GM10847 (cell line): ENCODE data around the gene TTC34.

Source experiments
- POLR2A ChIP-seq: IDR thresholded peaks from 2 replicates; pipeline ENCODE4 v1.6.1; 2011; ENCODE audit not compliant: insufficient read length; ENCODE audit errors: extremely low read depth

Gene TTC34

GRCh38 chr1:2639203-2639602 lies 162.3 kb downstream of the TTC34 start:
- TF ChIP-seq POLR2A: no peak

DNA sequence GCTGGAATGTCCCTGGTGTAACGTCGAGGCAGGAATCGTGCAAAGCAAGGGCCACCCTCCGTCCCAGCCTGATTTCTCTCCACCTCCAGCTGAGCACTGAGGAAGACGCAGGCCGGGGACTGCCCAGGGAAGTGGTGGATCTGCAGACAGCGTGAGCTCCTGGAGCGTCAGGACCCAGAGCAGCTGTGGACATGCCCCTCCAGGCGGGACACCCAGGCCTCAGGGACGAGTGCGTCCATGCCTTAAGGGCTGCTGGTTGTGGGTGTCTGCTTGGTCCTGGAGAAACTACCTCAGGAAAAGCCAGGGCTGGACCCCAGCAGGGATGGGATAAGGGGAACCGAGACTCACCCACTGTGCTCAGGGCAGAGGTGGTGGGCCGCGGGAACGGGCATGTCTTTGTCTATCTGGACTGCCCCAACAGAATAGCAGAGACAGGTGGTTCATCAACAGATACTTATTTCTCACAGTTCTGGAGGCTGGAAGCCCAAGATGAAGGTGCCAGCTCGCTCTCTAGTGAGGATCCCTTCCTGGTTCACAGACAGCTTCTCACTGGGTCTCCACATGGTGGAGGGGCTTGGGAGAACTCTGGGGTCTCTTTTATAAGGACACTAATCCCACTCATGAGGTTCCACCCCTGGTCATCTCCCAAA lies 162.9 kb downstream of the TTC34 start:
- no peak for TF ChIP-seq POLR2A

- TF ChIP-seq POLR2A: no peak
Observed at GRCh38 chr1:2637442-2638145, 163.9 kb downstream of the TTC34 start.

- TF ChIP-seq POLR2A: no peak
Observed at GRCh38 chr1:2636733-2637132, 164.8 kb downstream of the TTC34 start.

GRCh38 chr1:2635361-2636010 lies 166.0 kb downstream of the TTC34 start:
- TF ChIP-seq POLR2A: no peak

- no peak for TF ChIP-seq POLR2A
Observed at GRCh38 chr1:2633936-2634491, 167.5 kb downstream of the TTC34 start.

GRCh38 chr1:2633366-2633935 lies 168.0 kb downstream of the TTC34 start:
- TF ChIP-seq POLR2A: no peak

GRCh38 chr1:2632561-2633361 lies 168.7 kb downstream of the TTC34 start, which contains the start of gene MMEL1:
Gene MMEL1, minus strand, starts transcription at chr1:2633016. Its CDS starts 3,532 bp downstream, at chr1:2629484.
- no peak for TF ChIP-seq POLR2A

- TF ChIP-seq POLR2A: no peak
Observed at GRCh38 chr1:2632051-2632430, 169.5 kb downstream of the TTC34 start.

- no peak for TF ChIP-seq POLR2A
Observed at GRCh38 chr1:2631136-2632050, 170.1 kb downstream of the TTC34 start.

DNA sequence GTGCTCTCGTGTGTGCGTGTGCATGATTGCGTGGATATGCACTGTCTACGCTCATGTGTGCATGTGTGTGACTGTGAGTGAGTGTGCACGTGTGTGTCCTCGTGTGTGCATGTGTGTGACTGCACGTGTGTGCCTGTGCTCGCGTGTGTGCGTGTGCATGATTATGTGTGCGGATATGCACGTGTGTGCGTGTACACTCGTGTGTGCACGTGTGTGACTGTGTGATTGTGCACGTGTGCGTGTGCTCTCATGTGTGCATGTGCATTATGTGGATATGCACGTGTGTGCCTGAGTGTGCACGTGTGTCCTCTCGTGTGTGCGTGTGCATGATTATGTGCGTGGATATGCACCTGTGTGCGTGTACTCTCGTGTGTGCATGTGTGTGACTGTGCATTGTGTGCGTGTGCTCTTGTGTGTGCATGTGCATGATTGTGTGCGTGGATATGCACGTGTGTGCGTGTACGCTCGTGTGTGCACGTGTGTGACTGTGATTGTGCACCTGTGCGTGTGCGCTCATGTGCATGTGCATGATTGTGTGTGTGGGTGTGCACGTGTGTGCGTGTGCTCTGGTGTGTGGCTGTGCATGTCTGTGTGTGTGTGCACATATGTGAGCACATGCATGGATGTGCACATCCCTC lies 170.9 kb downstream of the TTC34 start:
- no peak for TF ChIP-seq POLR2A

DNA sequence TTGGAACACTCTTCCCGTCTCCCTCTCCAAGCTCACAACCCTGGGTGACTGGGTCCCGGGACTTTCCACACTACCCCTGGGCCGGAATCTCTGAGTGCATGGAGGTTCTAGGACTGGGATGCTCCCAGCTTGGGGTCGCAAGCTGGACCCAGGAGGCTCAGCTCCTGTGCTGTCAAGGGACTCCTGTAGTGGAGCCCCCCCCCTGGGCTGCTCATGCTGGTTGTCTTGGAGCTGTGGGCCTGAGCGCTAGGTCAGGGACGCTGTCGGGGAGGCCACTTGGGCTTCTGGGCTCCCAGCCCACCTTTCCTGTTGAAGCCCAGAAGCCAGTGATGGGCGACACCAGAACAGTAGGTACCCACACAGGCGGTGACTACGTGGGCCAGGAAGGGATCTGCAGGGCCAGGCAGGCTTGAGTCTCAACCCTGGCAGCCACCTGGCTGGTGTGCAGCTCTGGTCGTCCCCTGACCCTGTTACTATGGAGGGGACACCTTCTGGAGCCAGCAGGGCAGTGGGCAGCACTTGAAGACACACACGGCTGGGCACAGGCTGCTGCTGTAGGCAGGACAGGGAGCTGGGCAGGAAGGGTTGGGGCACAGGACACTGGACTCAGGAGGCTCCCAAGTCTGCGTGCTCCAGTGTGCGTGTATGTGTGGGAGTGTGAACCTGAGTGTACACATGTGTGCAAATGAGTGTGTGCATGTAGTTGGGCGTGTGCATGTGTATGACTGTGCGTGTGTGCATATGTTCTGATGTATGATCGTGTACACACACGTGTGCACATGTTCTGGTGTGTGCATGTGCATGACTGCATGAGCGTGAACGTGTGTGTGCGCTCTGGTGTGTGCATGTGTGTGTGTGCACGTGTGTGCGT lies 171.6 kb downstream of the TTC34 start:
- no peak for TF ChIP-seq POLR2A
